A549 (cell line): ENCODE measurements around the gene ITPRID1. TPM values are rescaled to one million over a fixed set of nuclear protein-coding genes. Genes with fewer than 3 reads are reported as not detected.

ENCODE experiments used
- ATAC-seq, 2 experiments: fragments of 200-7000 bp in 1 of 2; fragments of >200 bp in 1 of 2; cut with Nextera tagmentation in 1 of 2; cut with Tn5 transposase in 1 of 2; 3 replicates each; pipeline versions ENCODE4 v1.8.0 to v1.9.1; 2018 to 2020; ENCODE audit warnings: mild to moderate bottlenecking in 1 of 2, moderate library complexity in 1 of 2
- CTCF ChIA-PET: fragments of 300-600 bp; sonication (Branson Sonifier 250); formaldehyde crosslinking; extraction: SDS; loops from one replicate; lab custom pipeline; 2021; ENCODE audit warnings: antibody characterized with exemption, inconsistent platforms; lab: Yijun Ruan, JAX
- POLR2A ChIA-PET: fragments of 350-600 bp; formaldehyde crosslinking; extraction: SDS; loops from one replicate; lab custom pipeline; 2021; ENCODE audit warnings: antibody characterized with exemption, inconsistent platforms; lab: Yijun Ruan, JAX
- DNase-seq, 2 experiments: peaks; one replicate each; pipeline versions ENCODE4 v3.0.0 to v3.0.0-alpha.2; 2011 to 2016; ENCODE audit warnings: low read depth in 1 of 2, low spot score in 1 of 2
- FAIRE-seq: peaks from 2 replicates; lab custom pipeline; 2011; peaks lifted over from hg19 to GRCh38; lab: Jason Lieb, UNC
- H3K27ac ChIP-seq, 2 experiments: fragments of >200 bp; sonication (Bioruptor Twin); formaldehyde crosslinking; 3 replicates each; pipeline ENCODE4 v1.5.1; 2016 to 2017
- H3K4me1 ChIP-seq: fragments of >200 bp; sonication (Bioruptor Twin); formaldehyde crosslinking; 3 replicates; pipeline ENCODE4 v1.6.1; 2016
- H3K4me2 ChIP-seq: fragments of >200 bp; sonication (Bioruptor Twin); formaldehyde crosslinking; 3 replicates; pipeline ENCODE4 v1.6.1; 2016
- H3K4me3 ChIP-seq: fragments of >200 bp; sonication (Bioruptor Twin); formaldehyde crosslinking; 3 replicates; pipeline ENCODE4 v1.5.1; 2016
- H3K9me3 ChIP-seq: fragments of >200 bp; sonication (Bioruptor Twin); formaldehyde crosslinking; 3 replicates; pipeline ENCODE4 v1.6.1; 2016
- BHLHE40 ChIP-seq: IDR thresholded peaks from 2 replicates; pipeline ENCODE4 v1.6.1; 2012; ENCODE audit warnings: low read depth, low read length, inconsistent platforms
- ELK1 ChIP-seq: fragments of 150-350 bp; IDR thresholded peaks from 2 replicates; pipeline ENCODE4 v1.6.1; 2014; ENCODE audit warnings: low read depth, mild to moderate bottlenecking, low read length
- ESRRA ChIP-seq: fragments of 150-350 bp; IDR thresholded peaks from 2 replicates; pipeline ENCODE4 v1.6.1; 2014; ENCODE audit warnings: mild to moderate bottlenecking, low read length, borderline replicate concordance
- FOSB ChIP-seq: fragments of 250-450 bp; sonication (Bioruptor Pico); IDR thresholded peaks from 2 replicates; pipeline ENCODE4 v1.5.0; 2020; ENCODE audit warnings: mild to moderate bottlenecking, moderate library complexity
- FOSL2 ChIP-seq, 2 experiments: fragments of 450-650 bp in 1 of 2; fragments of >200 bp in 1 of 2; sonication (Bioruptor Twin) in 1 of 2; formaldehyde crosslinking; IDR thresholded peaks; 2 replicates each; pipeline versions ENCODE4 v1.5.0 to v1.6.1; 2016 to 2020; ENCODE audit warnings: mild to moderate bottlenecking in 1 of 2, moderate library complexity in 1 of 2
- GATA3 ChIP-seq: IDR thresholded peaks from 2 replicates; pipeline ENCODE4 v1.6.1; 2012; ENCODE audit warnings: borderline replicate concordance
- HDAC2 ChIP-seq: fragments of 200-600 bp; sonication (generic); IDR thresholded peaks from 2 replicates; pipeline ENCODE4 v1.6.1; 2016
- HES2 ChIP-seq: fragments of >200 bp; sonication (Bioruptor Twin); formaldehyde crosslinking; IDR thresholded peaks from 2 replicates; pipeline ENCODE4 v1.6.1; 2016
- HOXB13 ChIP-seq: fragments of 250-450 bp; sonication (Bioruptor Pico); IDR thresholded peaks from 2 replicates; pipeline ENCODE4 v1.5.0; 2020; ENCODE audit warnings: low read depth, mild to moderate bottlenecking, moderate library complexity
- HOXB5 ChIP-seq: fragments of 250-450 bp; sonication (Bioruptor Pico); IDR thresholded peaks from 2 replicates; pipeline ENCODE4 v1.5.0; 2020; ENCODE audit warnings: mild to moderate bottlenecking, moderate library complexity
- JUN ChIP-seq, 2 experiments: fragments of >200 bp; sonication (Bioruptor Twin); formaldehyde crosslinking; IDR thresholded peaks; 2 replicates in 1 of 2; 3 replicates in 1 of 2; pipeline ENCODE4 v1.6.1; 2016 to 2017
- JUNB ChIP-seq: fragments of >200 bp; sonication (Bioruptor Twin); formaldehyde crosslinking; IDR thresholded peaks from 2 replicates; pipeline ENCODE4 v1.6.1; 2016
- MAZ ChIP-seq: fragments of 150-350 bp; IDR thresholded peaks from 2 replicates; pipeline ENCODE4 v1.6.1; 2014; ENCODE audit warnings: antibody characterized with exemption, low read depth, low read length, borderline replicate concordance
- NFE2L2 ChIP-seq: fragments of 150-350 bp; conservative IDR thresholded peaks from 2 replicates; pipeline ENCODE4 v1.6.1; 2014; ENCODE audit warnings: low read length
- PHF8 ChIP-seq: fragments of 200-600 bp; sonication (generic); IDR thresholded peaks from 2 replicates; pipeline ENCODE4 v1.6.1; 2016; ENCODE audit warnings: low read depth, mild to moderate bottlenecking, antibody characterized with exemption, moderate library complexity, borderline replicate concordance
- POLR2A ChIP-seq: IDR thresholded peaks from 2 replicates; pipeline ENCODE4 v1.6.1; 2012; ENCODE audit warnings: mild to moderate bottlenecking, low read length
- POLR2AphosphoS2 ChIP-seq: conservative IDR thresholded peaks from 2 replicates; pipeline ENCODE4 v1.6.1; 2012; ENCODE audit warnings: low read length, improper control_type of control experiment, inconsistent platforms
- RCOR1 ChIP-seq: fragments of 150-350 bp; IDR thresholded peaks from 2 replicates; pipeline ENCODE4 v1.6.1; 2014; ENCODE audit warnings: antibody characterized with exemption, low read length, low read depth
- REST ChIP-seq: fragments of 200-600 bp; sonication (generic); IDR thresholded peaks from 2 replicates; pipeline ENCODE4 v1.6.1; 2016; ENCODE audit warnings: antibody characterized with exemption, mild to moderate bottlenecking, moderate library complexity
- RFX5 ChIP-seq: fragments of 450-650 bp; IDR thresholded peaks from 2 replicates; pipeline ENCODE4 v1.7.1; 2014; ENCODE audit warnings: antibody characterized with exemption, mild to moderate bottlenecking, moderate library complexity
- SMC3 ChIP-seq: fragments of >200 bp; sonication (Bioruptor Twin); formaldehyde crosslinking; IDR thresholded peaks from 3 replicates; pipeline ENCODE4 v1.6.1; 2018; ENCODE audit warnings: inconsistent platforms
- SREBF2 ChIP-seq: fragments of 450-650 bp; IDR thresholded peaks from 2 replicates; pipeline ENCODE4 v1.6.1; 2014; ENCODE audit warnings: mild to moderate bottlenecking, moderate library complexity
- TFCP2L1 ChIP-seq: fragments of 250-450 bp; sonication (Bioruptor Pico); IDR thresholded peaks from 2 replicates; pipeline ENCODE4 v1.5.0; 2021; ENCODE audit warnings: mild to moderate bottlenecking
- ZC3H11A ChIP-seq: fragments of 450-650 bp; IDR thresholded peaks from 2 replicates; pipeline ENCODE4 v1.6.1; 2014; ENCODE audit warnings: antibody characterized with exemption, mild to moderate bottlenecking
- ZNF302 ChIP-seq: fragments of 250-450 bp; sonication (Bioruptor Pico); IDR thresholded peaks from 2 replicates; pipeline ENCODE4 v1.9.0; 2021; ENCODE audit warnings: inconsistent platforms, mild to moderate bottlenecking, moderate library complexity
- WGBS: methylation state at CpG from one replicate; pipeline ENCODE4 v1.1.6; 2017; ENCODE audit errors: missing lambda C conversion rate; 5-methylcytosine and 5-hydroxymethylcytosine counted together
- polyA minus RNA-seq: library from RNA; depleted of rRNA, polyadenylated mRNA; stranded (reverse); fragments of >200 nt; gene quantifications from 2 replicates; pipeline ENCODE4 v1.2.3, GENCODE V29; 2011; rRNA and poly(A)+ RNA removed
- polyA plus RNA-seq, 4 experiments: library from polyadenylated mRNA; depleted of rRNA in 3 of 4; stranded (reverse); fragments of >200 nt; fragmentation: RNase III in 1 of 4; extraction: RNeasy Plus Mini Kit Qiagen cat#74134 plus additional on column Dnase treatment in 1 of 4; gene quantifications; 2 replicates in 3 of 4; 3 replicates in 1 of 4; pipeline ENCODE4 v1.2.3, GENCODE V29; 2011 to 2017

ITPRID1 gene
- not detected in 2 replicates for polyA plus RNA-seq (2011; rRNA removed)
- polyA plus RNA-seq (2012; cell fraction: cytosol; rRNA removed) = not detected in 2 replicates
- not detected in 2 replicates for polyA plus RNA-seq (2012; cell fraction: nucleus; rRNA removed)
- polyA plus RNA-seq (2017; fragmentation: RNase III; extraction: RNeasy Plus Mini Kit Qiagen cat#74134 plus additional on column Dnase treatment) = not detected in 3 replicates
- polyA minus RNA-seq = not detected in 2 replicates

- WGBS = 6% methylated on average over 4 of the region's 4 CpGs
- Histone ChIP-seq H3K4me2 (no peak within 1 kb of the TSS), H3K27ac (no peak within 1 kb of the TSS), H3K9me3 (peaks cover 5% of the 10 kb centered on the region; the same call in 1 of the 3 replicates), H3K4me3 (no peak within 1 kb of the TSS)
- FAIRE-seq (no peak), ATAC-seq (no peak), DNase-seq (no peak)
- TF ChIP-seq HES2 = no peak
- no peak for TF ChIP-seq SREBF2
- TF ChIP-seq JUNB = no peak
- TF ChIP-seq POLR2A = no peak
- TF ChIP-seq, all 56 proteins: peak for 0
- POLR2A ChIA-PET = no interaction called here
- CTCF ChIA-PET = interaction anchor here (0.6 to 1.6 kb wide), 4 partner anchors 11 to 69 kb away, joined by 3 to 6 read pairs (median 3); no protein-coding TSS in a partner anchor
- H3K4me1 ChIP-seq = no peaks in the 10 kb centered on the region
Observed at GRCh38 chr7:31513790-31514189, at the start of gene ITPRID1. Gene ITPRID1 (plus strand): TSS chr7:31514090. CDS start chr7:31553025, 38,935 bp downstream.

- peaks cover 33% of the 10 kb centered on the region for H3K4me1 ChIP-seq
- WGBS = 0% methylated on average over 1 of the region's 1 CpG
- H3K27ac ChIP-seq = peak overlapping the region; percentile 9 to 54; a peak in 4 of 6 replicates
- POLR2A ChIA-PET = interaction anchor here (0.6 kb wide), 1 partner anchor 15 kb away, joined by 3 read pairs; no protein-coding TSS in a partner anchor
- no peak overlapping the region for H3K4me3 ChIP-seq
- CTCF ChIA-PET = interaction anchor here (1.7 to 4.7 kb wide), 2 partner anchors 22 to 24 kb away, joined by 9 to 28 read pairs; no protein-coding TSS in a partner anchor
- peak; percentile 22 to 58 for DNase-seq
- no peaks in the 10 kb centered on the region for H3K9me3 ChIP-seq
- ATAC-seq = peak in 1 of 2 experiments; percentile 69; a peak in 3 of 6 replicates
- FAIRE-seq = peak; percentile 92
- TF ChIP-seq FOSL2 (IDR thresholded peaks at IDR 0.05) (peak; percentile 87), FOSL2 (CRISPR knock-in tag; IDR thresholded peaks at IDR 0.05) (peak; percentile 83), ESRRA (no peak), POLR2AphosphoS2 (no peak), MAZ (no peak), PHF8 (no peak), NFE2L2 (no peak), ZNF302 (CRISPR knock-in tag) (no peak), ELK1 (no peak), JUN (IDR thresholded peaks at IDR 0.05) (peak in 1 of 2 experiments; percentile 49; a peak in 1 of 5 replicates), REST (no peak), HOXB13 (CRISPR knock-in tag) (no peak), ZC3H11A (no peak), FOSB (CRISPR knock-in tag) (no peak), RFX5 (no peak), SMC3 (no peak), TFCP2L1 (CRISPR knock-in tag) (no peak), HOXB5 (no peak), RCOR1 (no peak), JUNB (peak; percentile 88), GATA3 (peak; percentile 39; the same call in 1 of the 2 replicates), HDAC2 (no peak), BHLHE40 (no peak)
- peak overlapping the region; percentile 45 for H3K4me2 ChIP-seq
Observed at GRCh38 chr7:31464601-31465000, 49.3 kb upstream of the ITPRID1 start.
